Fibroblast of villous mesenchyme (primary cell): Measurements from ENCODE around the gene ULBP3. TPM values are rescaled to one million over a fixed set of nuclear protein-coding genes. Genes with fewer than 3 reads are reported as not detected.
"Not testable (repeated sequence)": the region's sequence is repeated elsewhere in the genome, so short reads cannot be mapped to it uniquely, and the experiment has no call there.

Experiments
- DNase-seq: peaks from one replicate; pipeline ENCODE4 v3.0.0-alpha.2; 2010; ENCODE audit warnings: low read depth
- H3K4me3 ChIP-seq: 2 replicates; pipeline ENCODE4 v1.5.1; 2011; ENCODE audit warnings: low read depth, mild to moderate bottlenecking, low read length
- total RNA-seq: library from RNA; depleted of rRNA; stranded (reverse); fragments of >200 nt; gene quantifications from 2 replicates; pipeline ENCODE4 v1.2.3, GENCODE V29; 2012
- TF ChIP-seq, protein P1 (sequence below): IDR thresholded peaks from 2 replicates; pipeline ENCODE4 v1.5.1; 2012; ENCODE audit warnings: low read depth, mild to moderate bottlenecking, low read length; ENCODE audit not compliant: insufficient read depth

Gene ULBP3
- total RNA-seq, 1 donor = 17.3 TPM

DNA sequence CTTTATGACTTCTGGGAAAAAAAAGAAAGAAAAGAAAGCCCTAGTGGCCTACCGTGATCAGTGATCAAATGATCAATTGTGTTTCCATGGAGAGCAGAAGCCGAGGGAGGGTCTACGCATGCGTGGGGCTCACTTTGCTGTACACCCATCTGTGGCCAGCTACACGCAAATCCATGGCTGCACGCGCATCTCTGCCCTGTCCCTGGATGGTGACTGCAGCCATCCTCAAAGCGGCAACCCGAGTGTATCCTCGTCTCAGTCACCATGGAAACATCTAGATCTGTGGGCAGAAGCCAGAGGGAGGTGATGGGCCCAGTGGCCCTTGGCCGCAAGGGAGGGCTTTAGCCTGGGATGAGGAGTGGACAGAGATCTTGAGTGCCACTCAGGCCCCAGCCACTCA, 785 bp upstream of the ULBP3 start:
- TF ChIP-seq, protein P1, sequence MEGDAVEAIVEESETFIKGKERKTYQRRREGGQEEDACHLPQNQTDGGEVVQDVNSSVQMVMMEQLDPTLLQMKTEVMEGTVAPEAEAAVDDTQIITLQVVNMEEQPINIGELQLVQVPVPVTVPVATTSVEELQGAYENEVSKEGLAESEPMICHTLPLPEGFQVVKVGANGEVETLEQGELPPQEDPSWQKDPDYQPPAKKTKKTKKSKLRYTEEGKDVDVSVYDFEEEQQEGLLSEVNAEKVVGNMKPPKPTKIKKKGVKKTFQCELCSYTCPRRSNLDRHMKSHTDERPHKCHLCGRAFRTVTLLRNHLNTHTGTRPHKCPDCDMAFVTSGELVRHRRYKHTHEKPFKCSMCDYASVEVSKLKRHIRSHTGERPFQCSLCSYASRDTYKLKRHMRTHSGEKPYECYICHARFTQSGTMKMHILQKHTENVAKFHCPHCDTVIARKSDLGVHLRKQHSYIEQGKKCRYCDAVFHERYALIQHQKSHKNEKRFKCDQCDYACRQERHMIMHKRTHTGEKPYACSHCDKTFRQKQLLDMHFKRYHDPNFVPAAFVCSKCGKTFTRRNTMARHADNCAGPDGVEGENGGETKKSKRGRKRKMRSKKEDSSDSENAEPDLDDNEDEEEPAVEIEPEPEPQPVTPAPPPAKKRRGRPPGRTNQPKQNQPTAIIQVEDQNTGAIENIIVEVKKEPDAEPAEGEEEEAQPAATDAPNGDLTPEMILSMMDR = no peak
- no peak for DNase-seq
- H3K4me3 ChIP-seq = no peak overlapping the region

DNA sequence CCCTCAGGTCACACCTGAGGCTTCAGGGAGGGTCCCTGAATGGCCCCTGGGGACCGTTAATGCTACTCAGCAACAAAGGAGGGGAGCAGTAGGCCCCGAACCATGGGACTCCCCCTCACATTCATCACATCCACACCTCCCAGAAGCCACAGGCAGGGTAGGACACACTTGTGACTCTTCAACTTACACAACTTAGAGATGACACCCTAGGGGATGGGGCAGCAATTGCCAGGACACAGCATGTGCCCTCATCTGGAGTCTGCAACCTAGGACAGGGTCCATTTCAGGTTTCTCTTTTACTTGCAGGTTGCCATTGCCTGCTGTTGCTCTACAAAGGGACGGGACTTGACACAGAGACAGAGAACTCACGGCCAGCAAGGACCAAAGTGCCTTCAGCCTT, 770 bp downstream of the ULBP3 start:
- TF ChIP-seq, protein P1 = no peak
- H3K4me3 ChIP-seq = peak overlapping the region; percentile 72
- no peak for DNase-seq

- DNase-seq = no peak
- H3K4me3 ChIP-seq = no peak overlapping the region
These were observed 3.8 kb downstream of the ULBP3 start for GRCh38 chr6:150065083-150065482.

DNA sequence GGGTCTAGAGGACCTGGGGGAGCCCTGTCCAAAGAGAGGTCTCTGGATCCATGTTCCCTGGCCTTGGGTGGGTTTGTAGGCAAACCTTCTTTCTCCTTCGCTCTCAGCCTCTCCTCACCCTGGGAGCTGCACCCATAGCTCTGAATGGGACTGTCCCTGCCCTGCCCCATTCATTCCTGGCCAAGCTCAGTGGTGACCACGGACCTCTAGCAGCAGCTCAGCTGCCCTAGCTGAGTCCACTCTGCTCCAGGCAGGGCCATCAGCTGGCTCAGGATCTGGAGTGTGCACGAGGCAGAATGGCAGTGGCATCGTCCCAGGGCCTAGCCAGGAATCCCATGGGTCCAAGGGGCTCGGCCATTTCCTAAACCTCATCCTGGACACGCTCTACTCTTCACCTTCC, 5.3 kb downstream of the ULBP3 start:
- DNase-seq = no peak
- H3K4me3 ChIP-seq = no peak overlapping the region
- TF ChIP-seq, protein P1 = no peak

More at GRCh38 chr6:150065083-150065482, 3.8 kb downstream of the ULBP3 start:
- TF ChIP-seq, protein P1 = no peak

DNA sequence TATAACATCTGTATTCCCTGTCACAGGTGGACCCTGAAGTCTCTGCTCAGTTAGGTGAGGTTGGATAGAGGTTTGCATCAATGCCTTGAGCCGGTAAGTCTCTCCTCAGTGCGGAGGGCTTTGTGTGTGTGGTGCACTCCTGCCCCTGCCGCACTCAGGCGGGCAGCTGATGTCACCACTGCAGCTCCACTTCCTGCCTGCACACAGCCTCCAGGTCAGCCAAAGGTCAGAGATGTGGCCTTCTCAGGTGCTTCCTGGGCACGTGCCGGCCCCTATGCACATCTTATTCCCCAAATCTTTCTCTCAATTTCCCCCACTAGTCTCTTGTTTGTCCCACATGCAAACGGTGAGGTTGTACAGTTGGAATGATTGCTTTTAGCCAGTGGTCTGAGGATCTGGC, 8.9 kb downstream of the ULBP3 start:
- not testable (repeated sequence) for DNase-seq, H3K4me3 ChIP-seq

DNA sequence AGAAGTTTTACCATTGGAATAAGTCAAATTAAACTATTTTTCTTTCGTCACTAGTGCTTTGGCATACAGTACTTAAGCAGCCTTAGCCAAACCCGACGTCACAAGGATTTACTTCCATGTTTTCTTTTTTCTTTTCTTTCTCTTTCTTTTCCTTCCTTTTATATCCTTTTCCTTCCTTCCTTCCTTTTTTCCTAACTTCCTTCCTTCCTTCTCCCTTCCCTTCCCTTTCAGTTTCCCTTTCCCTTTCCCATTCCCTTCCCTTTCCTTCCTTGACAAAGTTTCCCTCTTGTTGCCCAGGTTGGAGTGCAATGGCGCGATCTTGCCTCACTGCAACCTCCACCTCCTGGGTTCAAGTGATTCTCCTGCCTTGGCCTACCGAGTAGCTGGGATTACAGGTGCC, 9.9 kb downstream of the ULBP3 start:
- DNase-seq = no peak
- H3K4me3 ChIP-seq = no peak overlapping the region
- TF ChIP-seq, protein P1 = no peak

DNA sequence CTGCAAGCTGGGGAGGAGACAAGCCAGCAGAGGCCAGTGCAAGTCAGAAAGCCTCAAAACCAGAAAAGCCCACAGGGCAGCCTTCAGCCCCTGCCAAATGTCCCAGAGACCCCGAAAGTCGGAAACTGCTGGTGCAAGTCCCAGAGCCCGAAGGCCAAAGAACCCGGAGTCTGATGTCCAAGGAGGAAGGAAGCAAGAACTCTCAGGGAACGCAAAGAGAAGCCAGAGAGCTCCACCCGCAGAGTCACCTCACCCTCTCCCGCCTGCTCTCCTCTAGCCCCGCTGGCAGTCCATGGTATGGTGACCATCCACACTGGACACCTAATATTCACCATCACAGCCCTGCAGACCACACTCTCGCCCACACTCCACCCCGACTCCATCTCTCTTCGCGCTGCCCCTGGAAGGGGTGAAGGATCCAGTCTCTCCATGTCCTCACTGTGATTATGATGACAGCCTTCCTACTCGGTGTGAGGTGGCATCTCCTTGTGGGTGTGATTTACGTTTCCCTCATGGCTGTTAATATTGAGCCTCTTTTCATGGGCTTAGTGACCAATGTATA, 10.6 kb downstream of the ULBP3 start:
- no peak overlapping the region for H3K4me3 ChIP-seq
- TF ChIP-seq, protein P1 = no peak
- no peak for DNase-seq
